Measurements from ENCODE around the gene TBC1D17. TPM values are rescaled to one million over a fixed set of nuclear protein-coding genes. Genes with fewer than 3 reads are reported as not detected.
A peak's percentile ranks its signal among the peaks of the same experiment; 100 is the strongest.

TBC1D17 gene
- polyA plus RNA-seq, 1 donor = 39.7 TPM

GRCh38 chr19:49891393-49891792, 13.9 kb downstream of the TBC1D17 start:
- no peak for DNase-seq

GRCh38 chr19:49892716-49893115, 15.2 kb downstream of the TBC1D17 start:
- no peak for DNase-seq

GRCh38 chr19:49894011-49894664, 16.6 kb downstream of the TBC1D17 start:
- DNase-seq = no peak

- DNase-seq = no peak
Observed at GRCh38 chr19:49894879-49895565, 17.5 kb downstream of the TBC1D17 start.

DNA sequence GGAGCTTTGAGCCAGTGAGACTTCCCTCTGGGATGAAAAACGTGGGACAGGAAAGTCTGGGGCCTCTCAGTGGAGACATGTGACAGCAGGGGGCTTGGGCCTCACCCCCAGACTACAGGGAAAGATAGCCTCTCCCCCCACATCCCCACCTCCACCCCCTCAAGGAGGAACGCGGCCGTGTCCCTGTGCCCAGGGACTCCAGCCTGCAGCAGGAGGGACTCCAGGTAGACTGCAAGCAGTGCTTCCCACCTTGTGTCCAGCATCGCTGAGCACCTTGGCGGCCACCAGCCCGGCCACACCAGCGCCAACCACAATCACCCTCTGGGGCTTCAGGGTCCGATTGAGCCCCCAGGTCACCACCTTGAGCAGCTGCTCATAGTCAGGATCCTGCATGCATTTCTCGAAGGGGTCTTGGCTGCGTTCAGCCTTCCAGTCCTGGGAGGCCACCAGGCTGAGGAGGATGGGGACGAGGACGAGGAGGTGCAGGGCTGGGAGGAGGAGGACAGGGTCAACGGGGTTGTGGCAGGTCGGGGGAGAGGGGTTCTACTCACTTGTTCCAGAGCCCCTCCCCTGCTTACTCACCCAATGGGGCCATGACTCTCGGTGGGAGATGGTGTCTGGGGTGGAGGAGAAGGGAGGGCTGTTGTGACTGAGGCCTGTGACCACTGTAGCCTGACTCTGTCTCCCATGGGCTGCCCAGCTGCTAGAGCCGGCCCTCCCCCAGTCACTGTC, 18.2 kb downstream of the TBC1D17 start:
- no peak for DNase-seq

DNA sequence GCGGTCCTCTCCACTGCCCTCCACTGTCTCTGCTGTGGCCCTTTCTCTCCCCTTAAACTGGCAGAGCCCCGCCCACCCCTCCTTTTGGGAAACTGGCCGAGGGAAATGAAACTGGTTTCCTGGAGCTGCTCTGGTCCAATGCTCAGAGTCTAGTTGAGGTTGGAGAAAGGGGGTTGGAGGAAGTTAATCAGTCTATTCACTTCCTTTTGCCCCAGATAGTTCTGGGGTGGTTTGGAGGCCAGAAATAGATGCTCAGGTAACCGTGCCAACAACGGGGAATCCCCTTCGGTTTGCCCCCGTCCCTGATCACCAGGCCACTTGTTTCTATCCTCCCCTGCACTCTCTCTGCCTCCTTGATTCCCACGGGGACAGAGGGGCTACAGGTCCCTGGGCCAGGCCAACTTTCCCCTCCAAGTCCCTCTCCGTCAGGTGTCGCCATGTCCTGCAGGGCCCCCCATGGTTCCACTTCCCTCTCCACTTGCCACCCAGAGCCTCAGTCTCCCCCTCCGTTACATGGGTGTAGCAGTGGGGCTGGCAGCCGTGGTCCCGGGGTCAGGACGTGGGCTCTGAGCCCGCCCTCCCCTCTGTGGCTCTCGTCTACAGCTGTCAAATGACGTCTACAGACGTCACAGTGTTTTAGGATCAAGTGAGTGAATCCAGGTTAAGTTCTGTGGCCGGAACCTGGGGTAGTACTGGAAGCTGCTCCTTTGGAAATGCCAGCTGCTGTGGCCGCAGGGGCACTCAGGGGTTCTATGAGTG, 19.5 kb downstream of the TBC1D17 start, which contains the start of gene IL4I1:
TSS of gene IL4I1 (minus strand) at position 25 of the 759 bp plus-strand sequence. CDS start 727 bp downstream, outside the sequence.
- DNase-seq = peak; percentile 26

- DNase-seq = no peak
Observed at GRCh38 chr19:49904136-49904535, 26.6 kb downstream of the TBC1D17 start.

- no peak for DNase-seq
Observed at GRCh38 chr19:49906879-49907564, 29.5 kb downstream of the TBC1D17 start.

DNA sequence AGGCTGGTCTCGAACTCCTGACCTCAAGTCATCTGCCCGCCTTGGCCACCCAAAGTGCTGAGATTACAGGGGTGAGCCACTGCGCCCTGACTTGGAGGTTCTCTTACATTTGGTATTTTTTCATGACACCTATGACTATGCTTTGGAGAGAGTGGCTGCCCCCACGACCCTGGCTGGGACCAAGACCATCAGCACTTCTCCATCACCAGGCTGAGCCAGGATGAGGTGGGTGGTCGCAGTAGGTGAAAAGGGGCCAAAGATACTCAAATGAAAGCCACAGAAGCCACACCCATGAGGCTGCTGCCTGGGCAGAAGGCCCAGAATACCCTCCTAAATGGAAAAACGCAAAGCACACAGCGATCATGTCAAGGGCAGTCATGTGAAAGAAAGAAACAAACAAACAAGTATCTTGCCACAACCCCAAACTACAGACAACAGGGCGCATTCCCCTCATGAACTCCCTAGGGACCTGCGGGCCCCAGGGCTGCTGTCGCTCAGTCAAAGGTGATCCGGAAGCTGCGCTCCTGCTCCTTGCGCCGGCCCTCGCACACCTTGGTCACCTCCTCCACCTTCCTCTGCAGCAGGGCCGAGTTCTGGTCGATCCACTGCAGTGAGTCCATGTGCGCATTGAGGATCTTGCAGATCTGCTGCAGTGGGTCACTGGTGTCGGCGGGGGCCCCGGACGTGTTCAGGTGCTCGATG, 30.4 kb downstream of the TBC1D17 start:
- DNase-seq = no peak

DNA sequence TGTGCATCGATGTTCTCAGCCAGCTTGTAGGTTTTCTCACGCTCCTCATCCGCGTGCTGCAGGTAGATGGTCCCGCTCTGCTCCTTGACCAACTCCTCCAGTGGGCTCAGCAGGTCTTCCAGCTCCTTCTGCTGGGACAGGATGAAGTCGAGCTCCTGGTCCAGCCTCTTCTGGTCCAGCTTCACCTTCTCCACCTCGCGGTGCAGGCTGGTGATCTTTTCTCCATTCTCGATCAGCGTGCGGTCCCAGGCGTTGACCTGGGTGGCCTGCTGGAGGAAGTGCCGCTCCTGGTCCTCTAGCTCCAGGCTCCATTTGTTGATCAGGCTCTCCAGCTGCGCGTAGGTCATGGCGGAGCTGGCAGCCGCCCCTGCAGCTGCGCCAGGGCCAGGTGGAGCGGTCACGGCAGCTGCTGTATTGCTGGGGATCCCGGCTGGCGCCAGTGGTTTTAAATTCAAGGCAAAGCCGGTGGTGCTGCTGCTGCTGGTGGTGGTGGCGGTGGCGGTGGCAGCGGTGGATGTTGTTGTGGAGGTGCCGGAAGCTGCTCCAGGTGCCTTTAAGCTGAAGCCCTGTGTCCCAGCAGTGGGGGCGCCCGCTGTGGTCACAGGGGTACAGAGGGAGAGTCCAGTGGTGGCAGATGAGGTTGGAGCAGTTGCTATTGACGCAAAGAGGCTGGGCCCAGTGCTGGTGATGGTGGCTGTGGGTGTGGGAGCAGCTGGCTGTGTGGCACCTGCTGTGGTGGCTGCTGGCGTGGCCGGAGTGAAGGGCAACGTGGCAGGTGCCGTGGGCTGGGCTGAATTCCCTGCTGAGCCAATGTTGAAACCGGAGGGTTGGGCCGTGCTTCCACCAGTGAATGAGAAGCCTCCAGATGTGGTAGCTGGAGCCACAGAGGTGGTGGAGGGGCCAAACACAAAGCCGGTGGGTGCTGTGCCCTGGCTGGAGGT, 31.2 kb downstream of the TBC1D17 start:
- DNase-seq = no peak

GRCh38 chr19:49910179-49910578, 32.7 kb downstream of the TBC1D17 start:
- no peak for DNase-seq

DNA sequence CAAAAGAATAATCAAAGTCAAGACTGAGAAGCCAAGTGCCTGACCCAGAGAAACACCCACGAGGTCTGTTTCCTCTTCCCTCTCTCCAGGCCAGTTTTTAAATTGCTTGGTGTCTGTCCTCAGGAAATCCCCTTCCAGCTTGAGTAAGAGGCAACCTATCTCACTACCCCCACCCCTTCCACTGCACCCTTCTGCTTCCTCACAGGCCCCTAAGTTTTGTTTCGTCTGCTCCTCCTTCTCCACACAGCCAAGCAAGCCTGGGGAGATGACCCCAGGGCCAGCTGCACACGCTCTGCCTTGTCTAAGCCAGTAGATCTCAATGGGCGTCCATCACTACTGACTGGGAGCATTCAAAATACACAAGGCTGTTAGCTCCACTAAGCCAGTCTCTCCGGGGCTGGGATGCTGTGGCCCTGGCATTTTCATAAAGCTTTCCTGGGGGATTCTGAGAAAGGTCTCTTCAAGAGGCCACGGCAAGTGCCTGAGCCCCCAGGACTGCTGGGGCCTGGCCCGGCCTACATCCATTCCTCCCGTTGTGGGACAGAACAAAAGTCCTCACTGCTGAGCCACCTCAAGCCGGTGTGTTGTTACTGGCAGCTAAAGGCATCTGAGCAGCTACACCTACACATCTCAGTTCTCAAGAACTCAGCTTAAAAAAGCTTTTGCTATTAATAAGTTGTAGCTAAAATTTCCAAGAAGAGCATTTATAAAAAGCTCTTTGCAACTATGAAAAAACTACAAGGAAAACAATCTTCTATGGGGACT, 34.1 kb downstream of the TBC1D17 start:
- DNase-seq = no peak

DNA sequence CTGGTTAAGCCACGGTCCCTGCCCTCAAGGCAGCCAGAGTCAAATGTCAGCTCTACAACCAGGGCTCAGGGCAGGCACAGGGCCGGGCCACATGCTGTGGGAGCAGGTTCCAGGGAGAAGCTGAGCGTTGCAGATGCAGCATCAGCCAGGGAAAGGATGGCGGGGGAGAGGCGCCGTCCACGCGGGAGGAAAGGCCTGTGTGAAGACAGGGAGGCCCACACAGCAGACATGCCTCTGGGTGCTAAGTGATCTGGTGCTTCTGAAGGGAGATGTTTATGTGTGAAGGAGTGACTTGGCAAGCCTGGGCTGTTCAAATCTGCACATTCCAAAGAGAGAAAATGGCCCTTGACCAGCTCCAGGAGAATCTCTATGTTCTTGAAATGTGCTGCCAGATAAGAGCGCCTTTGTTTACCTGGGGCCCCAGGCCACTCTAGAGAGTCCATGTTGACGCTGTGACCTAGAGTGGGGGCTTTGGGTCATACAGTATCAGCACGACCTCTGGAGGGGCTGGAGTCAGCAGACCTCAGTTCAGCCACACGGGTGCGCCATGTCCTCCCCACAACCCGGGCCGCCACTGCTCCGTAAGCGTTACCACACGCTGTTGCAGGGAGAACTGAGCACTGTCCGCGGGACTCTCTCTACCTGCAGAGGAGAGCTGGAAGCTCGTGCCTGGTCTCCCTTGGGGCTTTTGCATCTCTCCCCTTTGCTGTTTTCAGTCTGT, 35.6 kb downstream of the TBC1D17 start:
- DNase-seq = no peak

DNA sequence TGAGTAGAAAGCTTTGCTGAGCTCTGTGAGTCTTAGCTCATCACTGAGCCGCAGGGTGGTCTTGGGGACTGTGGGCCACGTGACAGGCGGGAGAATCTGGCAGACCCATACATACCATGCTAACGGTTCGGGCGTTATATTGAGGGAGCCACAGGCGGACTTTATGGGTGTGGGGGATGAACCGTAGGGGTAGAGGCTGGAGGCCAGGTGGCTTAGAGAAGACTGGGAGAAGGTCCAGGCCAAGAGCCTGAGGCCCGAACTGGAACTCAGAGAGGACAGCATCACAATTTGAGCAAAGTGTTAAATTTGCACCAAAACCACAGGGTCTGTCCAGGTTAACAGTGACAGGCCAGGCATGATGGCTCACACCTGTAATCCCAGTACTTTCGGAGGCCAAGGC, 36.2 kb downstream of the TBC1D17 start:
- DNase-seq = no peak

- DNase-seq = no peak
Observed at GRCh38 chr19:49915271-49915670, 37.8 kb downstream of the TBC1D17 start.

GRCh38 chr19:49916839-49917733, 39.6 kb downstream of the TBC1D17 start:
- no peak for DNase-seq

- no peak for DNase-seq
Observed at GRCh38 chr19:49918089-49918488, 40.6 kb downstream of the TBC1D17 start.
